Brain microvascular endothelial cell (primary cell): ENCODE measurements around the gene CIBAR2.

Source experiments
- DNase-seq: peaks from one replicate; pipeline ENCODE4 v3.0.0-alpha.2; 2020
- H3K27ac ChIP-seq: fragments of 250-450 bp; sonication (Bioruptor Pico); 2 replicates; pipeline ENCODE4 v1.5.1; 2020; ENCODE audit warnings: mild to moderate bottlenecking, moderate library complexity
- H3K27me3 ChIP-seq: fragments of 250-450 bp; sonication (Bioruptor Pico); replicated peaks from 2 replicates; pipeline ENCODE4 v1.5.1; 2020; ENCODE audit warnings: mild to moderate bottlenecking
- H3K36me3 ChIP-seq: fragments of 250-450 bp; sonication (Bioruptor Pico); replicated peaks from 2 replicates; pipeline ENCODE4 v1.5.1; 2020; ENCODE audit warnings: mild to moderate bottlenecking
- H3K4me3 ChIP-seq: 2 replicates; pipeline ENCODE4 v1.5.1; 2011; ENCODE audit warnings: low read depth, mild to moderate bottlenecking, control low read depth, low read length, moderate library complexity
- CTCF ChIP-seq: IDR thresholded peaks from 2 replicates; pipeline ENCODE4 v1.5.1; 2011; ENCODE audit warnings: low read depth, mild to moderate bottlenecking, moderate library complexity, low read length, control low read depth, inconsistent platforms; ENCODE audit errors: missing control alignments
- in situ Hi-C: cut with HindIII; loops from 2 replicates; pipeline ENCODE4 v1.10.0; 2017; ENCODE audit warnings: low sequenced_read_pairs, low pct_ligation_motif_present

The CIBAR2 gene

GRCh38 chr16:85079785-85080570, 32.3 kb downstream of the CIBAR2 start:
- no peak for DNase-seq
- no peak for TF ChIP-seq CTCF
- in situ Hi-C loops: no loop called here
- H3K36me3 ChIP-seq: peaks cover 6% of the 10 kb centered on the region
- no peak overlapping the region for H3K4me3 ChIP-seq
- H3K27ac ChIP-seq: no peak overlapping the region
- peaks cover 16% of the 10 kb centered on the region for H3K27me3 ChIP-seq

- DNase-seq: no peak
- Histone ChIP-seq H3K36me3 (peaks cover 6% of the 10 kb centered on the region), H3K27me3 (peaks cover 16% of the 10 kb centered on the region), H3K27ac (no peak overlapping the region), H3K4me3 (no peak overlapping the region)
- in situ Hi-C loops: no loop called here
- TF ChIP-seq CTCF: no peak
These were observed 33.3 kb downstream of the CIBAR2 start for GRCh38 chr16:85078952-85079351.

- Histone ChIP-seq H3K27me3 (peaks cover 16% of the 10 kb centered on the region), H3K27ac (no peak overlapping the region), H3K4me3 (no peak overlapping the region), H3K36me3 (peaks cover 6% of the 10 kb centered on the region)
- no peak for DNase-seq
- in situ Hi-C loops: no loop called here
- no peak for TF ChIP-seq CTCF
These were observed 34.0 kb downstream of the CIBAR2 start for GRCh38 chr16:85078226-85078625.

GRCh38 chr16:85077576-85078125, 34.6 kb downstream of the CIBAR2 start:
- peaks cover 6% of the 10 kb centered on the region for H3K36me3 ChIP-seq
- in situ Hi-C loops: no loop called here
- H3K4me3 ChIP-seq: no peak overlapping the region
- peaks cover 13% of the 10 kb centered on the region for H3K27me3 ChIP-seq
- no peak for DNase-seq
- no peak overlapping the region for H3K27ac ChIP-seq
- no peak for TF ChIP-seq CTCF

GRCh38 chr16:85077039-85077438, 35.2 kb downstream of the CIBAR2 start:
- in situ Hi-C loops: no loop called here
- Histone ChIP-seq H3K36me3 (peaks cover 6% of the 10 kb centered on the region), H3K27ac (no peak overlapping the region), H3K27me3 (peaks cover 6% of the 10 kb centered on the region), H3K4me3 (no peak overlapping the region)
- no peak for TF ChIP-seq CTCF
- no peak for DNase-seq
